Suprapubic skin (tissue), 4 donors: Measurements from ENCODE around the gene CACNA1E. TPM values are rescaled to one million over a fixed set of nuclear protein-coding genes. Genes with fewer than 3 reads are reported as not detected.
"Not testable (repeated sequence)": the region's sequence is repeated elsewhere in the genome, so short reads cannot be mapped to it uniquely, and the experiment has no call there.

Source experiments
- DNase-seq, 2 donors: peaks; one replicate each; pipeline ENCODE4 v3.0.0-alpha.2; 2019; ENCODE audit warnings: low spot score in 2 of 2
- H3K27ac ChIP-seq: fragments of 200-600 bp; sonication (generic); one replicate; pipeline ENCODE4 v1.5.1; 2019
- H3K27me3 ChIP-seq: fragments of 200-600 bp; sonication (generic); one replicate; pipeline ENCODE4 v1.5.1; 2019
- H3K36me3 ChIP-seq: fragments of 200-600 bp; sonication (generic); one replicate; pipeline ENCODE4 v1.5.1; 2019
- H3K4me1 ChIP-seq: fragments of 200-600 bp; sonication (generic); one replicate; pipeline ENCODE4 v1.5.1; 2019
- H3K4me3 ChIP-seq: fragments of 200-600 bp; sonication (generic); one replicate; pipeline ENCODE4 v1.5.1; 2019; ENCODE audit warnings: mild to moderate bottlenecking
- H3K9me3 ChIP-seq: fragments of 200-600 bp; sonication (generic); one replicate; pipeline ENCODE4 v1.5.1; 2019
- EP300 ChIP-seq: sonication (generic); formaldehyde crosslinking; IDR thresholded peaks from one replicate; pipeline ENCODE4 v1.6.1; 2017; ENCODE audit warnings: antibody characterized with exemption
- POLR2A ChIP-seq, 2 donors: fragments of 450-650 bp; IDR thresholded peaks; one replicate each; pipeline ENCODE4 v1.6.1; 2017; ENCODE audit warnings: antibody characterized with exemption in 2 of 2, mild to moderate bottlenecking in 2 of 2, moderate library complexity in 2 of 2
- POLR2AphosphoS5 ChIP-seq, 3 donors: sonication (generic); formaldehyde crosslinking; IDR thresholded peaks; one replicate each; pipeline ENCODE4 v1.6.1; 2017; ENCODE audit warnings: antibody characterized with exemption in 3 of 3
- WGBS: methylation state at CpG from one replicate; pipeline ENCODE4 v1.1.5; 2018; 5-methylcytosine and 5-hydroxymethylcytosine counted together
- total RNA-seq, 4 donors: library from RNA; depleted of rRNA; stranded (reverse); fragments of >200 nt; gene quantifications; one replicate each; pipeline ENCODE4 v1.1.0, GENCODE V29; 2016
- TF ChIP-seq, protein P1 (sequence below), 2 donors: fragments of 200-600 bp in 1 of 2; fragments of 450-650 bp in 1 of 2; sonication (generic) in 1 of 2; IDR thresholded peaks; one replicate each; pipeline ENCODE4 v1.5.1; 2016 to 2019; ENCODE audit warnings: antibody characterized with exemption in 2 of 2, mild to moderate bottlenecking in 1 of 2, moderate library complexity in 1 of 2

The CACNA1E gene
- total RNA-seq, 4 donors from 2014 or later = not detected

DNA sequence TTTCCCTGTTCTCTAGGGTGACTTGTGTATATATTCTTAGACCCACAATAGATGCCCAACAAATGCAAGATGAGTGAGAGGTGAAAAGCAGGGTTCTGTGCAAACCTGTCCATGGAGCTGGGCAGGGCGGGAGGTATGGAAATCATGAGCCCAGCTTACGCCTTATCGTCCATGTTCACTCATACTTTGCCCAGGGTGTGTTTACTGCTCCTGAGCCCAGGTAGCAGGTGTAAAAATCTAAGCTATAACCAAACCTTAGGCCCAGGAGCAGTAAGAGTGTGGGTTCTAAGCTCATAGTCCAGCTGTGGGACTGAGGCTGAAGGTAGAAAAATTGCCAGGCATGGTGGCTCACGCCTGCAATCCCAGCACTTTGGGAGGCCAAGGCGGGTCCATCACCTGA, 48.1 kb downstream of the CACNA1E start:
- TF ChIP-seq EP300 (no peak), POLR2AphosphoS5 (IDR thresholded peaks at IDR 0.05) (no peak), POLR2A (IDR thresholded peaks at IDR 0.05) (no peak)
- TF ChIP-seq, protein P1, sequence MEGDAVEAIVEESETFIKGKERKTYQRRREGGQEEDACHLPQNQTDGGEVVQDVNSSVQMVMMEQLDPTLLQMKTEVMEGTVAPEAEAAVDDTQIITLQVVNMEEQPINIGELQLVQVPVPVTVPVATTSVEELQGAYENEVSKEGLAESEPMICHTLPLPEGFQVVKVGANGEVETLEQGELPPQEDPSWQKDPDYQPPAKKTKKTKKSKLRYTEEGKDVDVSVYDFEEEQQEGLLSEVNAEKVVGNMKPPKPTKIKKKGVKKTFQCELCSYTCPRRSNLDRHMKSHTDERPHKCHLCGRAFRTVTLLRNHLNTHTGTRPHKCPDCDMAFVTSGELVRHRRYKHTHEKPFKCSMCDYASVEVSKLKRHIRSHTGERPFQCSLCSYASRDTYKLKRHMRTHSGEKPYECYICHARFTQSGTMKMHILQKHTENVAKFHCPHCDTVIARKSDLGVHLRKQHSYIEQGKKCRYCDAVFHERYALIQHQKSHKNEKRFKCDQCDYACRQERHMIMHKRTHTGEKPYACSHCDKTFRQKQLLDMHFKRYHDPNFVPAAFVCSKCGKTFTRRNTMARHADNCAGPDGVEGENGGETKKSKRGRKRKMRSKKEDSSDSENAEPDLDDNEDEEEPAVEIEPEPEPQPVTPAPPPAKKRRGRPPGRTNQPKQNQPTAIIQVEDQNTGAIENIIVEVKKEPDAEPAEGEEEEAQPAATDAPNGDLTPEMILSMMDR (IDR thresholded peaks at IDR 0.05) = no peak
- Histone ChIP-seq H3K4me3 (no peak overlapping the region), H3K27ac (no peak overlapping the region), H3K4me1 (no peaks in the 10 kb centered on the region), H3K27me3 (peaks cover 2% of the 10 kb centered on the region), H3K36me3 (no peaks in the 10 kb centered on the region), H3K9me3 (no peaks in the 10 kb centered on the region)
- 92% methylated on average over 5 of the region's 5 CpGs for WGBS
- no peak for DNase-seq

DNA sequence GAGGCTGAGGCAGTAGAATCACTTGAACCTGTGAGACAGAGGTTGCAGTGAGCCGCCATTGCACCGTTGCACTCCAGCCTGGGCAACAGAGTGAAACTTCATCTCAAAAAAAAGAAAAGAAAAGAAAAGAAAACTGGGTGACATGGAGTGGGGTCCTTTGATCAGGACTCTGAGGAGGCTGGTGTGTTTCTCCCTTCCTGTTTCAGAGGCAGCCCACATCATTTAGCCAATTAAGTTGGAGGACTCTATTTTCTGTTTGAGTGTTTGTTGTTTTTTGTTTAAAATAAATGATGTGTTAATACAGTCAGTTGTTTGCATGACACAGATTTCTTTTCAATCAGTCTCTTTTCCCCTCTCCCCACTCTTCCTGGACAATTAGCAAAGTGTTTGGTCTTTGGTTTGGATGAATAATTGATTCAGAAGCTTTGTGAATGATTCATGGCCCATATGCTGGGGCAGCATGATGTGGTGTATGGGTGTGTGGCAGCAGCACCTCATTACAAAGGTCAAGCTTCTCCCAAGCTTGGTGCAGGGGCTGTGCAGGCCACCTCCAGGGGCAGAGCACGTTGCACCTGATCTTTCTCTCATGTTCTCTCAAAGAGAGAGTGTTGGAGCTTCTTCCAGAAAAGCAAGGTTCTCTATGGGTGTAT, 48.8 kb downstream of the CACNA1E start:
- whole genome bisulfite sequencing = 92% methylated on average over 3 of the region's 3 CpGs
- H3K27ac ChIP-seq = no peak overlapping the region
- DNase-seq = no peak
- H3K36me3 ChIP-seq = no peaks in the 10 kb centered on the region
- H3K27me3 ChIP-seq = peaks cover 6% of the 10 kb centered on the region
- TF ChIP-seq POLR2AphosphoS5 (IDR thresholded peaks at IDR 0.05) = no peak
- no peak for TF ChIP-seq EP300
- TF ChIP-seq, protein P1 (IDR thresholded peaks at IDR 0.05) = no peak
- H3K9me3 ChIP-seq = no peaks in the 10 kb centered on the region
- no peak overlapping the region for H3K4me3 ChIP-seq
- no peaks in the 10 kb centered on the region for H3K4me1 ChIP-seq

DNA sequence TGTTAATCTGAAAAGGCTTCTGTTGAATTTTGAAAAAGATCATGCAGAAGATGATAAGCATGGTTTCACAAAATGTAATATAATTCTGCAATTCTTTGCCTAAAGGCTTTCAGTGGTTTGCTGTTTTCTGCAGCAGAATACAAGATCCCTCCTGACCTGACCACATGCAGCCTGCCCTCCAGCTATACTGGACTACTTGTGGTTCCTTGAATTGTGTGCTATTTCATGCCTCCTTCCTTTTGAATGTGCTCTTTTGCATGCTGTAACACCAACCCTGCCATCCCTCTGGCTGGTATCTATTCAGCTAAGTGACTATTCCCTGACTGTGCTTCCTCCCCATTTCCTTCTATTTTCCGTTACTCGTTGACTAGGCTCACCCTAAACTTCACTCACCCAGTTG, 55.5 kb downstream of the CACNA1E start:
- DNase-seq = no peak
- Histone ChIP-seq H3K4me3 (no peak overlapping the region), H3K4me1 (peaks cover 3% of the 10 kb centered on the region), H3K9me3 (no peaks in the 10 kb centered on the region), H3K27ac (no peak overlapping the region), H3K27me3 (peaks cover 9% of the 10 kb centered on the region), H3K36me3 (no peaks in the 10 kb centered on the region)
- WGBS = 76% methylated on average over 2 of the region's 2 CpGs
- TF ChIP-seq, protein P1 (IDR thresholded peaks at IDR 0.05) = no peak
- TF ChIP-seq POLR2AphosphoS5 (IDR thresholded peaks at IDR 0.05) (no peak), EP300 (no peak), POLR2A (IDR thresholded peaks at IDR 0.05) (no peak)

DNA sequence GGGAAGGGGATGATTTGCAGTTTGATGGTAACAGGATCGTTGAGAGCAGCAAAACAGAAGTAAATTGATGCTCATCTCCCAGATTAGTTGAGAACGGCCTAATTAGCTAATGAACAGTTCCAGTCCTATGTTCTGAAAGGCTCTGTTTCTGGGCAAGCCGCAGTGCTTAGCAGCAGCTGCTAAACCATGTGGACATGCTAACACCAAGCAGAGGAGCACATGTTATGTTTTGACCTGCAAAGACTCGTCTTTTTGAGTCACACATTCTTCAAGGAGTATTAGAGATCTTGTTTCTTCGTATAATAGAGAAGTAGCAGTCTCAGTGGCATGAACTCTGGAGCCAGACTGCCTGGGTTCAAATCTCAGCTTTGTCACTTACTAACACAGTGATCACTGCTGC, 58.1 kb downstream of the CACNA1E start:
- H3K36me3 ChIP-seq = no peaks in the 10 kb centered on the region
- H3K9me3 ChIP-seq = no peaks in the 10 kb centered on the region
- peaks cover 22% of the 10 kb centered on the region for H3K27me3 ChIP-seq
- peaks cover 3% of the 10 kb centered on the region for H3K4me1 ChIP-seq
- no peak for DNase-seq
- TF ChIP-seq POLR2AphosphoS5 (IDR thresholded peaks at IDR 0.05) (no peak), POLR2A (IDR thresholded peaks at IDR 0.05) (no peak), EP300 (no peak)
- TF ChIP-seq, protein P1 (IDR thresholded peaks at IDR 0.05) = no peak
- WGBS = 24% methylated on average over 5 of the region's 5 CpGs
- no peak overlapping the region for H3K4me3 ChIP-seq
- no peak overlapping the region for H3K27ac ChIP-seq

DNA sequence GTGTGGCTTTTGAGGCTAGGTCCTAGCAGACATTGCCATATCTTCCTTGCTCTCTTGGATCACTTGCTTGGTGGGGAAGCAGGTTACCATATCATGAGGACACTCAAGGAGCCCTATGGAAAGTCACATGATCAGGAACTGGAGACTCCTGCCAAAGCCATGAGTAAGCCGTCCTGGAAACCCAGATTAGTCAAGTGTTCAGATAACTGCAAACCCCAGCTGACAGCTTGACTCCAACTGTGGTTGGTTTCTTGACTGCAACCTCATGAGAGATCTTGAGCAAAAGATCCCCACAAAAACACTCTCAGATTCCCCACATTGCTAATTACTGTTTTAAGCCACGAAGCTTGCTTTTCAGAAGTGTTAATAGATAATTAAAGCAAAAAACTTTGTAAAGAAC, 58.6 kb downstream of the CACNA1E start:
- 47% methylated on average over 2 of the region's 2 CpGs for WGBS
- Histone ChIP-seq H3K27me3 (peaks cover 23% of the 10 kb centered on the region), H3K4me3 (no peak overlapping the region), H3K9me3 (no peaks in the 10 kb centered on the region), H3K27ac (no peak overlapping the region), H3K4me1 (peaks cover 3% of the 10 kb centered on the region), H3K36me3 (no peaks in the 10 kb centered on the region)
- DNase-seq = no peak
- TF ChIP-seq POLR2A (IDR thresholded peaks at IDR 0.05) = no peak
- TF ChIP-seq, protein P1 (IDR thresholded peaks at IDR 0.05) = no peak
- TF ChIP-seq EP300 = no peak
- TF ChIP-seq POLR2AphosphoS5 (IDR thresholded peaks at IDR 0.05) = no peak

DNA sequence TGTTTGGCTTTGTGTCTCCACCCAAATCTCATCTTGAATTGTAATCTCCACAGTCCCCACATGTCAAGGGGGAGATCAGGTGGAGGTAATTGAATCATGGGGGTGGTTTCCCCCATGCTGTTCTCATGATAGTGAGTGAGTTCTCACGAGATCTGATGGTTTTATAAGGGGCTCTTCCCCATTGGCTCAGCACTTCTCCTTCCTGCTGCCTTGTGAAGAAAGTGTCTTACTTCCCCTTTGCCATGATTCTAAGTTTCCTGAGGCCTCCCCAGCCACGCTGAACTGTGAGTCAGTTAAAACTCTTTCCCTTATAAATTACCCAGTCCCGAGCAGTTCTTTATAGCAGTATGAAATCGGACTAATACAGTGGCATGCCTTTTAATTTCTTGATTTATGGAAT, 59.1 kb downstream of the CACNA1E start:
- H3K4me1 ChIP-seq, H3K9me3 ChIP-seq, DNase-seq, H3K36me3 ChIP-seq, H3K27ac ChIP-seq, H3K4me3 ChIP-seq: not testable (repeated sequence)
- 68% methylated on average over 4 of the region's 4 CpGs for WGBS
- peaks cover 24% of the 10 kb centered on the region for H3K27me3 ChIP-seq
